ENCODE data around the gene RARRES1.

- TF ChIP-seq ZNF274 (IDR thresholded peaks at IDR 0.05; ENCODE audit: low read depth, low read length), result no peak
- TF ChIP-seq YY1 (IDR thresholded peaks at IDR 0.05; ENCODE audit: insufficient read depth, insufficient read length), result no peak
These were observed 73.4 kb downstream of the RARRES1 start for GRCh38 chr3:158658889-158659288.
